Activated CD4-positive, alpha-beta T cell treated with anti-CD3 and anti-CD28 coated beads, Interleukin-2, amount 10 ng/mL, durations not matched to agents 7 days and 5 days (primary cell): ENCODE results near the gene HBEGF. TPM values are rescaled to one million over a fixed set of nuclear protein-coding genes. Genes with fewer than 3 reads are reported as not detected.

Experiments
- CTCF ChIA-PET: fragments of 350-600 bp; sonication (Branson Sonifier 250); formaldehyde crosslinking; loops from one replicate; lab custom pipeline; 2021; ENCODE audit warnings: antibody characterized with exemption; lab: Charles Lee
- POLR2A ChIA-PET: fragments of 350-600 bp; sonication (Branson Sonifier 250); formaldehyde crosslinking; loops from one replicate; lab custom pipeline; 2021; ENCODE audit warnings: antibody characterized with exemption; lab: Charles Lee
- DNase-seq: peaks from one replicate; pipeline ENCODE4 v3.0.0-alpha.2; 2020
- H3K27ac Mint-ChIP-seq: one replicate; pipeline ENCODE4 v1.8.0; 2021; ENCODE audit warnings: mild to moderate bottlenecking, moderate library complexity, mixed read lengths
- H3K27me3 Mint-ChIP-seq: one replicate; pipeline ENCODE4 v1.8.0; 2021; ENCODE audit warnings: mixed read lengths
- H3K36me3 Mint-ChIP-seq: one replicate; pipeline ENCODE4 v1.8.0; 2021; ENCODE audit warnings: low read depth, mixed read lengths
- H3K4me1 Mint-ChIP-seq: one replicate; pipeline ENCODE4 v1.8.0; 2021; ENCODE audit warnings: mixed read lengths
- H3K4me3 Mint-ChIP-seq: one replicate; pipeline ENCODE4 v1.8.0; 2021; ENCODE audit warnings: mild to moderate bottlenecking, moderate library complexity, mixed read lengths
- H3K9me3 Mint-ChIP-seq: one replicate; pipeline ENCODE4 v1.8.0; 2021; ENCODE audit warnings: mixed read lengths
- total RNA-seq, 2 experiments: library from RNA; stranded (reverse); gene quantifications; one replicate each; pipeline ENCODE4 v1.2.3, GENCODE V29; 2021

HBEGF gene
- total RNA-seq, 2 experiments from 2014 or later: 13.7 to 15.4 TPM

DNA sequence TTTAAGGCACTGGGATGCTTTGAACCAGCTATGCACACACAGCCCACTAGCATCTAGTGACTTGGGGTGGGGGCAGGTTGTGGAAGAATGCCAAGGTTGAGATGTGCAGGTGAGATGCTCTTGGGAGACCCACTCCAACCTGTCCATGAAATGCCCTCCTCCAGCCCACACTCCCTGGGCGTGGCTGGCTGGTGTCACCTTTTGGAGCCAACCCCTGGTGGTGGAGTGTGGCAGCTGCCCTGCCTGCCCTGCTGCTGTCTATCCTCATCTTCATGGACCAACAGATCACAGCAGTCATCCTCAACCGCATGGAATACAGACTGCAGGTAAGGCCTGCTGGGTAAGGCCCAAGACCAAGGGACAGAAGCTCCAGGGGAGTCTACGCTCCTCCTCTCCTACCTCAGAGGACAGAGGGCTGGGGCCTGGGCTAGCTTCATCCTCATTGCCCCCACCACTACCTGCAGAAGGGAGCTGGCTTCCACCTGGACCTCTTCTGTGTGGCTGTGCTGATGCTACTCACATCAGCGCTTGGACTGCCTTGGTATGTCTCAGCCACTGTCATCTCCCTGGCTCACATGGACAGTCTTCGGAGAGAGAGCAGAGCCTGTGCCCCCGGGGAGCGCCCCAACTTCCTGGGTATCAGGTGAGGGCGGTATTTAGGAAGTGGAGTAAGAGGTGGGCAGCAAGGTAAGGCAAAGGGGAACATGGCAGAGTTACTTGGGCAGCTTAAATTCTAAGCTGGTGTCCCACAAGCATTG lies 21.0 kb upstream of the HBEGF start:
- DNase-seq: no peak
- POLR2A ChIA-PET: no interaction called here
- Mint-ChIP-seq H3K4me3 (no peak overlapping the region), H3K27ac (no peak overlapping the region), H3K27me3 (no peaks in the 10 kb centered on the region), H3K4me1 (peaks cover 5% of the 10 kb centered on the region), H3K36me3 (no peaks in the 10 kb centered on the region), H3K9me3 (no peaks in the 10 kb centered on the region)
- CTCF ChIA-PET: interaction anchor here (0.6 to 5.2 kb wide), 7 partner anchors 9 to 517 kb away, joined by 3 to 33 read pairs (median 4); no protein-coding TSS in a partner anchor

DNA sequence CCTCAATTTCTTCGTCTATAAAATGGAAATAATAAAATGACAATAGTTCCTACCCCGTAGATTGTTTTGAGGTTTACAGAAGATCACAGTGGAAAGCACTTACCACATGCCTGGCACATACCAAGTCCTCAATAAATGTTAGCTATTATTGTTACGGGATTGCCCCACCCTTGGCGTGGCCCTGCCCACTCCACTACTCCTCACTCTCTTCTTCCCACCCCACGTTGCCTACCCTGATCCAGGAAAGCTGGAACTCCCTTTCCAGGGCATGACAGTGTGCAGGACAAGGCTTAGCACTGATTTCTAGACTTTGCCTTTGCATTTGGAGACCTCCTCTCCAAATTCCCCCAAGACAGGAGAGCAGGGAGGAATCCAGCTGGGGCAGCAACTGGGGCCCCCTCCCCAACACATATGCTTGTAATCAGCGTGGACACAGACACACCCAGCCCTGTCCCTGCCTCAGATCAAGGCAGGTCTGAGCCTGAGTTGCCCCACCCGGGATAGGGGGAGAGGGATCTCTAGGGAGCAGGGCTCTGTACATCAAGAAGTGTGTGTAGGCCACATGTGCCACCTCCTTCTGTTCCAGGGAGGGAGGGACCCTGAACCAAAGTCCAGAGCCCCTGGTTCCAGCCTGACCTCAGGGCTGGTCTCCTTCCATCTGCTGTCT lies 20.3 kb upstream of the HBEGF start:
- peaks cover 5% of the 10 kb centered on the region for H3K4me1 Mint-ChIP-seq
- no peaks in the 10 kb centered on the region for H3K36me3 Mint-ChIP-seq
- no peak overlapping the region for H3K27ac Mint-ChIP-seq
- POLR2A ChIA-PET: no interaction called here
- CTCF ChIA-PET: interaction anchor here (0.7 to 5.2 kb wide), 6 partner anchors 8 to 122 kb away, joined by 3 to 33 read pairs (median 4); no protein-coding TSS in a partner anchor
- no peaks in the 10 kb centered on the region for H3K9me3 Mint-ChIP-seq
- DNase-seq: no peak
- H3K27me3 Mint-ChIP-seq: no peaks in the 10 kb centered on the region
- no peak overlapping the region for H3K4me3 Mint-ChIP-seq

DNA sequence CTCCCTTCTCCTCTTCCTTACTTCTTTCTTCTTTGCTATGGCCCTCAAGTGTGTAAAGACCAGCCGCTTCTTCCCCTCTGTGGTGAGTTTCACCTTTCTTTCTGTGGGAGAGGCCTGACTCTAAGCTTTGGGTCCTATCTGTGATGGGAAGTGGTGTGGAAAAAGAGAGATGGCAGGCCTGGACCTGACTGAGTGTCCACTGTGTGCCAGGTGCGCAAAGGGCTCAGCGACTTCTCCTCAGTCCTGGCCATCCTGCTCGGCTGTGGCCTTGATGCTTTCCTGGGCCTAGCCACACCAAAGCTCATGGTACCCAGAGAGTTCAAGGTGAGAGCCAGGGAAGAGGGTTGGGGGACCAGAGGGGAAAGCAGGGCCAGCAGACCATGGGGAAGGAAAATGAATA lies 19.5 kb upstream of the HBEGF start:
- H3K9me3 Mint-ChIP-seq: no peaks in the 10 kb centered on the region
- H3K36me3 Mint-ChIP-seq: no peaks in the 10 kb centered on the region
- ChIA-PET POLR2A (no interaction called here), CTCF (interaction anchor here (1.5 to 5.2 kb wide), 3 partner anchors 10 to 122 kb away, joined by 5 to 33 read pairs (median 12); no protein-coding TSS in a partner anchor)
- H3K27me3 Mint-ChIP-seq: no peaks in the 10 kb centered on the region
- no peak overlapping the region for H3K27ac Mint-ChIP-seq
- no peak for DNase-seq
- no peak overlapping the region for H3K4me3 Mint-ChIP-seq
- H3K4me1 Mint-ChIP-seq: peaks cover 5% of the 10 kb centered on the region

DNA sequence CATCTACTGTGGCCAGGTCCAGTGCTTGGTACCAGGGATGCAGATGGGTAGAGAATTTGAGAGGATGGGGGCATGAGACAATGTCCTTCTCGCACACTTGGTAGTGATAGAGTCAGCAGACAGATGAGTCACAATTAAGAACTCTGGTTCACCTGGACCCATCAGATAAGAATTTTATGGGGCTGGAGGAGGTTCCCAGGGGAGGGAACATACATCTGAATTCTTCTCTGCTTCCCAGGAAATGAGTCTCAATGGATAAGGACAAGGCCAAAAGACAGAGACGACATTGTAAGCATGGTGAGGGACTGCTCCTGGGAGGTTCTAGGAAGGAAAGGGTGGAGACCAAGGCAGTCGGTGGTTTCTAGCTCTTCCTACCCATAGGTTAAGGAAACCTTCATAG lies 18.9 kb upstream of the HBEGF start:
- ChIA-PET POLR2A (no interaction called here), CTCF (interaction anchor here (1.4 to 5.2 kb wide), 3 partner anchors 9 to 282 kb away, joined by 3 to 33 read pairs (median 5); partner anchors contain the start of genes IK and NDUFA2)
- no peak overlapping the region for H3K4me3 Mint-ChIP-seq
- no peaks in the 10 kb centered on the region for H3K36me3 Mint-ChIP-seq
- no peak overlapping the region for H3K27ac Mint-ChIP-seq
- H3K9me3 Mint-ChIP-seq: no peaks in the 10 kb centered on the region
- H3K27me3 Mint-ChIP-seq: no peaks in the 10 kb centered on the region
- DNase-seq: no peak
- peaks cover 5% of the 10 kb centered on the region for H3K4me1 Mint-ChIP-seq

DNA sequence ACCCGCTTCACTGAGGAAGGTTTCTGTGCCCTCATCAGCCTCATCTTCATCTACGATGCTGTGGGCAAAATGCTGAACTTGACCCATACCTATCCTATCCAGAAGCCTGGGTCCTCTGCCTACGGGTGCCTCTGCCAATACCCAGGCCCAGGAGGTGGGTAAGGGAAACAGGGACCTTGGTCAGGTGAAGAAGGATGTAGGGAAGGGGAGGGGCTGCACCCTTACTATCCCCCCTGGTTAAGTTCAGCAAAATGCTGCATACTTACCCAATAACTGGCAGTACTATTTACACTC lies 18.0 kb upstream of the HBEGF start:
- Mint-ChIP-seq H3K4me3 (no peak overlapping the region), H3K9me3 (no peaks in the 10 kb centered on the region), H3K36me3 (no peaks in the 10 kb centered on the region), H3K27ac (peak overlapping the region; percentile 32), H3K27me3 (no peaks in the 10 kb centered on the region), H3K4me1 (peaks cover 5% of the 10 kb centered on the region)
- POLR2A ChIA-PET: no interaction called here
- DNase-seq: no peak
- CTCF ChIA-PET: interaction anchor here (0.8 to 5.2 kb wide), 7 partner anchors 9 to 356 kb away, joined by 3 to 33 read pairs (median 3); partner anchors contain the start of genes IK and NDUFA2

DNA sequence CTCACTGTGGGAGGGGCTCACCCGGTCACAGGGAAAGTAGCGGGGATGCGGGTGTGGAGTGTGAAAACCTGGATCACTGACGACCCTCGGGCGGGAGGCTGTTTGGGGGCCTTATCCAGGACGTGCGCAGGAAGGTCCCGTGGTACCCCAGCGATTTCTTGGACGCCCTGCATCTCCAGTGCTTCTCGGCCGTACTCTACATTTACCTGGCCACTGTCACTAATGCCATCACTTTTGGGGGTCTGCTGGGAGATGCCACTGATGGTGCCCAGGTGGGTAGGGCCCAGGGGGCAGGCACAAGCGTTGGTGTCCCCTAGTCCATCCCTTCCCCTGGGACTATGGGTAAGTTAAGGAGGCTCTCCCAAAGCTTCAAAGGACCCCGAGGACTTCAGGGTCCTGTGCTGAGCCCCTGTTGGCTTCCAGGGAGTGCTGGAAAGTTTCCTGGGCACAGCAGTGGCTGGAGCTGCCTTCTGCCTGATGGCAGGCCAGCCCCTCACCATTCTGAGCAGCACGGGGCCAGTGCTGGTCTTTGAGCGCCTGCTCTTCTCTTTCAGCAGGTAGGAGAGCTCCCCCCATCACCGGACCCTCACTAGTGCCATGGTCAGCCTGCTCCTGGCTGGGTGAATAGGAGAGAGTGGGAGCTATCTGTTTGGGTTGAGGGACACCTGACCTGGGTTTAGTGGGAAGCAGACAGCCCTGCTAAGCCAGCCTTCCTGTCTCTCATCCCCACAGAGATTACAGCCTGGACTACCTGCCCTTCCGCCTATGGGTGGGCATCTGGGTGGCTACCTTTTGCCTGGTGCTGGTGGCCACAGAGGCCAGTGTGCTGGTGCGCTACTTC lies 17.4 kb upstream of the HBEGF start:
- Mint-ChIP-seq H3K9me3 (no peaks in the 10 kb centered on the region), H3K36me3 (no peaks in the 10 kb centered on the region), H3K27me3 (peaks cover under 1% of the 10 kb centered on the region), H3K27ac (peak overlapping the region; percentile 32), H3K4me1 (peaks cover 5% of the 10 kb centered on the region), H3K4me3 (peak overlapping the region; percentile 61)
- POLR2A ChIA-PET: interaction anchor here (0.6 kb wide), 1 partner anchor 199 kb away, joined by 3 read pairs; no protein-coding TSS in a partner anchor
- CTCF ChIA-PET: interaction anchor here (0.7 to 5.2 kb wide), 22 partner anchors 9 to 358 kb away, joined by 3 to 33 read pairs (median 4); partner anchors contain the start of genes ANKHD1, CD14, HBEGF and IK
- DNase-seq: no peak

DNA sequence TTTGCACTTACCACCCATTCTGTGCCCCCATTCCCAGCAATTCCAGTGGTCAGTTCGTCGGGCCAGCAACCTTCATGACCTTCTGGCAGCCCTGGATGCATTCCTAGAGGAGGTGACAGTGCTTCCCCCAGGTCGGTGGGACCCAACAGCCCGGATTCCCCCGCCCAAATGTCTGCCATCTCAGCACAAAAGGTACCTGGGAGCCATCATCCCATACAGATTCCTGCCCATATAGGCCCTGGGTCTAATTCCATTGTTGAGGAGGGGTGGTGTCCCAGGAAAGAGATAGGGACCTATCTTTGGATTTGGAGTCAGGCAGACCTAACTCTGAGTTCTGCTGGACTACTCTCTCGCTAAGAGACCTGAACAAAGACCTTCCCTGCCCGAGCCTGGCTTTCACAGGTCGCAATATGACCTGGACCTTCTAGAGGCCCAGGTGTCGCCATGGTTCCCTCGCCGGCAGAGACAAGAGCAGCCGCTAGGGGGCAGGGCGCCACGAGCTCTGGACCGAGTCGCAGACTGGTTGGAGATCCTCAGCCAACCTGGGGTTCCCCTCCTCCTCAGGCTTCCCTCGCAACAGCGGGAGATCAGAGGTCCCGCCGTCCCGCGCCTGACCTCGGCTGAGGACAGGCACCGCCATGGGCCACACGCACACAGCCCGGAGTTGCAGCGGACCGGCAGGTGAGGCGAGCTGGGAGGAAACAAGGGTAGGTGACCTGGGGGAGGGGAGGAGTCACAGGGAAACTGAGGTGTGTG lies 16.6 kb upstream of the HBEGF start:
- Mint-ChIP-seq H3K4me3 (peak overlapping the region; percentile 61), H3K27ac (peak overlapping the region; percentile 60), H3K4me1 (peaks cover 5% of the 10 kb centered on the region), H3K27me3 (peaks cover 5% of the 10 kb centered on the region), H3K9me3 (no peaks in the 10 kb centered on the region), H3K36me3 (no peaks in the 10 kb centered on the region)
- ChIA-PET POLR2A (interaction anchor here (0.6 kb wide), 1 partner anchor 200 kb away, joined by 3 read pairs; no protein-coding TSS in a partner anchor), CTCF (interaction anchor here (0.7 to 5.2 kb wide), 20 partner anchors 8 to 359 kb away, joined by 3 to 33 read pairs (median 4); partner anchors contain the start of genes ANKHD1, CD14 and HBEGF)
- peak; percentile 86 for DNase-seq

DNA sequence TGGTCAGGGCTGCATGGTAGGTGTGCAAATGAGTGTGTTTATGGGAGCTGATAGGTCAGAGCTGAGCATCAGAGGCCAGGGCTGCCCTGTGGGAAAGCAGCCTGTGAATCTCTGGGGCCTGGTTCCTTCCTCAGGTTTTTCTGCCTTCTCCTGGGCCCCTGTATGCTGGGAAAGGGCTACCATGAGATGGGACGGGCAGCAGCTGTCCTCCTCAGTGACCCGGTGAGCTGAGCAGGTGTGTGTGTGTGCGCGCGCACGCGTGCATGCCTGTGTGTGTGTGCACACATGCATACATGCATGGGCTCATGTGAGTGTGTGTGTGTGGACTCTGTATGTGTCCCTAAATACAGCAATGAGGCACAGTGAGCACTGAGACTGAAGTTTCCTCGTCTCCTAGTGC lies 15.9 kb upstream of the HBEGF start:
- Mint-ChIP-seq H3K4me1 (peaks cover 12% of the 10 kb centered on the region), H3K36me3 (no peaks in the 10 kb centered on the region), H3K27ac (no peak overlapping the region), H3K4me3 (no peak overlapping the region), H3K9me3 (no peaks in the 10 kb centered on the region), H3K27me3 (peaks cover 7% of the 10 kb centered on the region)
- CTCF ChIA-PET: interaction anchor here (0.6 to 2.8 kb wide), 5 partner anchors 10 to 359 kb away, joined by 3 to 21 read pairs (median 3); no protein-coding TSS in a partner anchor
- POLR2A ChIA-PET: no interaction called here
- DNase-seq: no peak

DNA sequence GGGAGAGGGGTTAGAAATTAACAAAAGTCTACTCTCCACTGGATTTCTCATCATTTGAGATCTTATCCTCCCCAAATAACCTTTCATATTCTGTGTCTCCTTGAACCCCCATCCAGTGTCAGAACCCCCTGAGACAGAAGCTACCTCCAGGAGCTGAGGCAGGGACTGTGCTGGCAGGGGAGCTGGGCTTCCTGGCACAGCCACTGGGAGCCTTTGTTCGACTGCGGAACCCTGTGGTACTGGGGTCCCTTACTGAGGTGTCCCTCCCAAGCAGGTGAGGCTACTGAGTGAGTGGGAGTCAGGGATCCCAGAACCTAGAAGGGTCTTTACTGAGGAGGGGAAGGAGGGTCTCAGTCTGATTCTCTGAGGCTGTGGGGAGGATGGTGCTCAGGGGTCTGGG lies 15.5 kb upstream of the HBEGF start:
- no peak overlapping the region for H3K4me3 Mint-ChIP-seq
- no peak for DNase-seq
- CTCF ChIA-PET: interaction anchor here (0.6 to 2.8 kb wide), 3 partner anchors 116 to 360 kb away, joined by 3 to 21 read pairs (median 3); no protein-coding TSS in a partner anchor
- H3K9me3 Mint-ChIP-seq: no peaks in the 10 kb centered on the region
- POLR2A ChIA-PET: no interaction called here
- no peak overlapping the region for H3K27ac Mint-ChIP-seq
- H3K36me3 Mint-ChIP-seq: no peaks in the 10 kb centered on the region
- peaks cover 7% of the 10 kb centered on the region for H3K27me3 Mint-ChIP-seq
- H3K4me1 Mint-ChIP-seq: peaks cover 16% of the 10 kb centered on the region

DNA sequence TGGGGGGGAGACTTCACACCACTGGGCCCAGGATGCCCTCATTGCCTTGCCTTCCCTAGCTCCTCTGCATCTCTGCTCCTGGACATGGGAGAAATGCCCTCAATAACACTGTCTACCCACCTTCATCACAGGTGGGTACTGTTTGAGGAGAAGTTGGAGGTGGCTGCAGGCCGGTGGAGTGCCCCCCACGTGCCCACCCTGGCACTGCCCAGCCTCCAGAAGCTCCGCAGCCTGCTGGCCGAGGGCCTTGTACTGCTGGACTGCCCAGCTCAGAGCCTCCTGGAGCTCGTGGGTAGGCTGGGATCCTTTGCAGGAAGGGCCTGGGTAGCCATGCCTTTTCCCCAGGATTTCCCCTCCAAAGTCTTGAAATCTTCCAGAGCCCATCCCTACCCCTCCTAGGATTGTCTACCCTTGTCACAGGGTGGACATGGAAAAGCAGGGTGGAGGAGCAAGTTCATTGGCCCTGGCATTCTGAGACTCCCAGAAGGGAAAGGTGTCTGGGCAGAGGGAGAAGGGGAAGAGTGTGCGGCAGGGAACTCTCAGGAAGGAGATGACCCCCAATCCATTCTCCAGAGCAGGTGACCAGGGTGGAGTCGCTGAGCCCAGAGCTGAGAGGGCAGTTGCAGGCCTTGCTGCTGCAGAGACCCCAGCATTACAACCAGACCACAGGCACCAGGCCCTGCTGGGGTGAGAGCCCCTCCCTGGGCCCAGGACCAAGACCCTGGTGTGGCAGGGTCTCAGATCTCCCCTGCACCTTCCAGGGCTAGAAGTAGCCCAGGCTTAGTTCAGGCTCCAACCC lies 14.5 kb upstream of the HBEGF start:
- H3K36me3 Mint-ChIP-seq: no peaks in the 10 kb centered on the region
- H3K27ac Mint-ChIP-seq: no peak overlapping the region
- H3K4me3 Mint-ChIP-seq: no peak overlapping the region
- H3K4me1 Mint-ChIP-seq: peaks cover 16% of the 10 kb centered on the region
- no peak for DNase-seq
- no peaks in the 10 kb centered on the region for H3K9me3 Mint-ChIP-seq
- ChIA-PET CTCF (interaction anchor here (0.6 to 3.2 kb wide), 7 partner anchors 9 to 358 kb away, joined by 4 to 21 read pairs (median 8); no protein-coding TSS in a partner anchor), POLR2A (no interaction called here)
- H3K27me3 Mint-ChIP-seq: peaks cover 7% of the 10 kb centered on the region

DNA sequence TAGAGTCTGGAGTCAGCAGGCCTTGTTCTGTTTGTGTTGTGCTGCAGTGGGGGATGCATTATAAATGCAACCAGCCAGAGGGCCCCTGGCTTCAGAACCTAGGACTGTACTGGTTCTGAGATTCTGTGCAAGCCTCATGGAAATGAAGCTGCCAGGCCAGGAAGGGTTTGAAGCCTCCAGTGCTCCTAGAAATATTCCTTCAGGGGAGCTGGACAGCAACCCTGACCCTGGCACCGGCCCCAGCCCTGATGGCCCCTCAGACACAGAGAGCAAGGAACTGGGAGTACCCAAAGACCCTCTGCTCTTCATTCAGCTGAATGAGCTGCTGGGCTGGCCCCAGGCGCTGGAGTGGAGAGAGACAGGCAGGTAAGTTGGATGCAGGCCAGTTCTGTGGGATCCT lies 13.7 kb upstream of the HBEGF start, which contains the start of gene SLC4A9:
SLC4A9 (plus strand) TSS at position 94 of the 400 bp plus-strand sequence; CDS start at position 137, 43 bp downstream.
- DNase-seq: no peak
- Mint-ChIP-seq H3K27ac (no peak within 1 kb of the TSS), H3K4me3 (no peak within 1 kb of the TSS), H3K9me3 (no peaks in the 10 kb centered on the region), H3K4me1 (peaks cover 16% of the 10 kb centered on the region), H3K36me3 (no peaks in the 10 kb centered on the region), H3K27me3 (peaks cover 7% of the 10 kb centered on the region)
- ChIA-PET CTCF (interaction anchor here (0.6 to 3.2 kb wide), 8 partner anchors 8 to 359 kb away, joined by 4 to 21 read pairs (median 8); no protein-coding TSS in a partner anchor), POLR2A (no interaction called here)
